Fibroblast of skin of left quadriceps (primary cell): ENCODE measurements around the gene PLEKHA1.

Experiments
- DNase-seq, 2 experiments: peaks; one replicate each; pipeline ENCODE4 v3.0.0-alpha.2; 2013; ENCODE audit warnings: low read depth in 2 of 2

PLEKHA1 gene

DNA sequence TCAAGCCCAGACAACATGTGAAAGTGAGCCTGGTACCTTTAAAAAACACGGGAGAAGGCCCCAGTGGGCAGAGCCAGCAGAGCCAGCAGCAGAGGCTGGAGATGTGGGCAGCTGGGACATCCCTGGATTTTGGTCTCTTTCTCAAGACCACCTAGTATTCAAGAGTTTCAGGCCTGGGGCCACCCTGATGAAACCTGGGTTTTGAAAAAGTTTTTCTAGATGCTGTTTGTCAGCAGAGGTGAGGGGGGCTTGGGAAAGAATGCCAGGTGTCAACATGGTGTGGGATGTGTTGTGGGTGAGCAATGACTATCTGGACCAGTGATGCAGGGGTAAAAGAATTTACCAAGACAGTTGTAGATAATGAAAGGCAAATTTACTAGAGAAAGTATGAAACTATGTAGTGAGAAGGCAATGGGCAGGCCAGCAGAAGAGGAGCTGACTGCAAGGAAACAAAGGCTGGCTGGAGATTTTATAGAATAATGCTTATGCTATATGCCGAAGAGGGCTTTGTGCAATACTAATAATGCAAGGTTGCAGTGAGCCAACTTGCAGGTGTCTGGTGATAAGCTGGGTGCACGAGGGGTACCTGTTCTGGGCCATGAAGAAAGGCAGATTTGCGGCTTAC, 28.1 kb upstream of the PLEKHA1 start:
- DNase-seq: no peak

DNA sequence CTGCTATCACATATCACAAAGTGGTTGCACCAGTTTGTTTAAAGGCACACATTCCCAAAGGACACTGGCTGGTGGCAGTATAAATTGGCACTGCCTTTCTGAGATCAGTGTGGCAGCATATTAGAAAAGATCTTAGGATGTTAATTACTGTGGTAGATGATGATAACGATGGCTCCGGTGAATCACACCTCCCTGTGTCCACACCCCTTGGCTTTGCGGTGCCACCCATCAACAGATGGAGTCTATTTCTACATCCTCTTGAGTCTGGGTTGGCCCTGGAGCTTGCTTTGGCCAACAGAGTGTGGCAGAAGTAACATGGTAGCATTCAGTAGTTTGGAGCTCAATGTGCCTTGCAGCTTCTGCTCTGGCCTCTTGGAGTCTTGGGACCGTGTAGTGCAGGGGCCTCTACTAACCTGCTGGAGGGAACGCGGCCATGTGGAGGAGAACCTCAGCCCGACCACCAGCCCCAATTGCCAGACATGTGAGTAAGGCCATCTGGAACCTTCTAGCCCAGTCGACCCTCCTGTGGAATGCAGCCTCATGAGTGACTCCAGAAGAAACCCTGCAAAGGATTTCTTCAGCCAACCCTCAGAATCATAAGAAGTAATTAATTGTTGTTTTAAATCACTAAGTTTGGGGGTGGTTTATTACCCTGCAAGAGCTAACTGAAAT, 27.2 kb upstream of the PLEKHA1 start:
- no peak for DNase-seq

GRCh38 chr10:122348512-122348911, 26.0 kb upstream of the PLEKHA1 start:
- DNase-seq: no peak

DNA sequence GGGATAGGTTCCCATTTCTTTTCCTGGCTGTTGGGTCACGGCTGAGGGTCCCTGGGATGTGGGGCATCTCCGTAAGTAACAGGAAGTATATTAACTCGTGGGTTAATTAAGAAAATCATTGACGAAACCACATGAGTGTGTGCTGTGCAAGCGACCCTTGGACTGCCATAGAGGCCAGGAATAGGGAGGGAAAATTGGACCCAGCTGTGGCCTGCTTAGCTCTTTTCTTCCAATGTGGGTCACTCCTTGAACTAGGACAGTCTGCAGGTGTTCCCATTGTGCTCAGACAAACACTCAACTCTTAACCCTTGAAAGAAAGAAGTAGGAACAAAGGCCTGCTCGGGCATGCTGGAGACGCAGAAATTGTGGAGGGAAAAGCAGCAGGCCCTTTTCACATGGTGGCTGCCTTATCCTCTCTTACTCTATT, 25.6 kb upstream of the PLEKHA1 start:
- DNase-seq: no peak

- no peak for DNase-seq
Observed at GRCh38 chr10:122349758-122350369, 24.6 kb upstream of the PLEKHA1 start.

GRCh38 chr10:122350893-122351292, 23.6 kb upstream of the PLEKHA1 start:
- no peak for DNase-seq

DNA sequence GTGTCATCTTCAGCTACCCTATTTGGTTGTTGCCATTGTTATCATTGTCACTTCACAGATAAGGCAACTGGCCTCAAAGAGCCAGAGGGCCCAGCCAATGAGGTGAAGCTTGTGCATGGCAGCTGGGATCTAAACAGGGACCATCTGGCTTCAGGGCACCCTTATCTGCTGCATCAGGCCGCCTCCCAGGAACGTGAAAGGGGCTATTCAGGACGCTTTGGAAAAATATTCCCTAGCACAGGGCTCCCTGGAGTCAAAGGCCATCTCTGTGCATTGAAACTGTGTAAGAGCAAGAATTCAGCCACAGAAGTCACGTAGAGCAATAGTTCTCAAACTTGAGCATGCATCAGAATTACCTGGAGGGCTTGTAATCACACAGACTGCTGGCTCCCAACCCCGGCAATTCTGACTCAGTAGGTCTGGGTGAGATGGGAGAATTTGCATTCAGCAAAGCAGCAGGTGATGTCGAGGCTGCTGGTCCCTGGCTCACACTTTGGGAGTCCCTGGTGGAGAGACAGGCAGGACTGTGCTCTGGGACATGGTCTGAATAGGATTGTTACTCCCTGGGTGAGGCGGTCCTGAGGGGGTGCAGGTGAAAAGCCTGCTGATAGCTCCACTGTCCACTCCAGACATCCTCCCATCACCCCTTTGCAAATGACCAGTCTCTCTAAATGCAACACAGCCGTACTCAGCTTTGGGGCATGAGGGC, 21.5 kb upstream of the PLEKHA1 start:
- DNase-seq: no peak

DNA sequence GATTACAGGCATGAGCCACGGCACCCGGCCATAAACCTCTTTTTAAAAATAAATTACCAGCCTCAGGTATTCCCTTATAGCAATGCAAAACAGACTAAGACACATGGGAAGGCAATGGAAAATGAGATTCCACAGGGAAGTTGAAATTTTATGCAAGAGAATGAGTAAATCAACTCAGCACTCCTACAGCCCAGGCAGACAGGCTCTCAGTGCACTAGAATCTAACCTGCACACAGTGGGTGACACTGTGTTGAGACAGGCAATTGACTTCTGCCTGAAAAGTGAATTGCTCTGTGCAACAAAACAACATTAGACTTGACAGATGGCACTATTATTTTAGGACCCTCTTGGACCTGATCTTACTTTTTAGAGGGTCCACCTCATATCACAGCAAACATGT, 20.1 kb upstream of the PLEKHA1 start:
- DNase-seq: no peak

DNA sequence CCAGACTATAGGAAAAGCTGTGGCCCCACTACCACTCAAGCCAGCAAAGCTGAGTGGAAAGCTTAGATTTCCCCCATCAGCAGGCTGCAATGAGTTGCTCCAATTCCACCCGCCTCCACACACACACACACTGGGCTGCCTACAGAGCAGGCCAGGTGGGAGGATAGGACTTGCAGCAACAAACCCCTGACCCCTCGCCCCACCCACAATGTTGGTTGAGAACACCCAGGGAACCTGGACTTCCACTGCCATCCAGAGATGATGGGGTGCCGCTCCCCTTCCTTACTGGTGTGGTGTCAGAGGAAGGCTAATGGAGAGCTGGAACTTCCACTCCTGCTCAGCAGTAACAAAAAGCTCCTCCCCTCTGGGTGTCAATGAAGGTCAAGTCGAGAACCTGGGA, 16.8 kb upstream of the PLEKHA1 start:
- no peak for DNase-seq

DNA sequence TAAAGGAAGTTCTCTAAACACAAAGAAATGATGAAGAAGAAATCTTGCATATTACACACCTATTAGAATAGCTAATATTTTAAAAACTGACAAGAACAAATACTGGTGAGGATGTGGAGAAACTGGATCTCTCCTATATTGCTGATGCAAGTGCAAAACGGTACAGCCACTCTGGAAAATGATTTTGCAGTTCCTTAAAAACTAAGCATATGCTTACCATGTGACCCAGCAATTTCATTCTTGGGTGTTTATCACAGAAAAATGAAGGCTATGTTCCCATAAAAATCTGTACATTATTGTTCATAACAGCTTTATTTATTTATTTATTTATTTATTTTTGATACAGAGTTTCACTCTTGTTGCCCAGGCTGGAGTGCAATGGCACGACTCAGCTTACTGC, 14.9 kb upstream of the PLEKHA1 start:
- no peak for DNase-seq

DNA sequence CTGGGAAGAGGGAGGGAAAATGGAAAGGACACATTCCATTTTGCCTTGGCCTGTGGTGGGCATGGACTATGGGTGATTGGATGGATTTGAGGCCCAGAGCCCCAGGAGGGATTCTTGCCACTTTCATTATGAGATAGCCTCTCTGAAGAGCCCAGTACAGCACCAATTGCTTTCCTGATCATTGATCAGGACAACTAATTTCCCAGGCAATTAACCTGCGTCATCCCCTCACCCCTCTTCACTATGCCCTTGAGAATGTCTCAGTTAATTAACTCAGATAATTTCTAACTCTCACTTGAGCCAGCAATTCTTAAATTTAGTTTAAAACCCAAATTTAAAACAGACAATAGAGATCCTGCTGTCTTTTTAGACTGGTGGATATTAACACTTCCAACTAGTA, 13.5 kb upstream of the PLEKHA1 start:
- no peak for DNase-seq

- no peak for DNase-seq
Observed at GRCh38 chr10:122362031-122362592, 12.4 kb upstream of the PLEKHA1 start.

GRCh38 chr10:122362621-122363020, 11.9 kb upstream of the PLEKHA1 start:
- DNase-seq: no peak

DNA sequence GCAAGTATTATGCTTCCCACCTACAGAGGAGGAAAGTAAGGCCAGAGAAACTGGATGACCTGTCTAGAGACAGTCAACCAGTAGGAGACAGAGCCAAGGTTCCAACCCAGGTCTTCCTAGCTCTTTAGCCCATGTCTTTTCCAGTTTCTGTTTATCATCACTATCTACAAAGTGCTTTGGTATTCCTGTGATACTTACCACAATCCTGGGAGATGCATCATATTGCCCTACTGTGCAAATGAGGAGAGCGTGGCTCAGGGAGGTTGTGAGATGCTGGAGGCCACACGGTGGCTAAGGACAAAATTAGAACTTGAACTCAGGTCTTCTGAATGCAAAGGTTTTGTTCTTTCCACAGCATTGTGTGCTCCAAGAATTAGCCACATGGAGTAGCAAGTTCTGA, 11.2 kb upstream of the PLEKHA1 start:
- DNase-seq: no peak

DNA sequence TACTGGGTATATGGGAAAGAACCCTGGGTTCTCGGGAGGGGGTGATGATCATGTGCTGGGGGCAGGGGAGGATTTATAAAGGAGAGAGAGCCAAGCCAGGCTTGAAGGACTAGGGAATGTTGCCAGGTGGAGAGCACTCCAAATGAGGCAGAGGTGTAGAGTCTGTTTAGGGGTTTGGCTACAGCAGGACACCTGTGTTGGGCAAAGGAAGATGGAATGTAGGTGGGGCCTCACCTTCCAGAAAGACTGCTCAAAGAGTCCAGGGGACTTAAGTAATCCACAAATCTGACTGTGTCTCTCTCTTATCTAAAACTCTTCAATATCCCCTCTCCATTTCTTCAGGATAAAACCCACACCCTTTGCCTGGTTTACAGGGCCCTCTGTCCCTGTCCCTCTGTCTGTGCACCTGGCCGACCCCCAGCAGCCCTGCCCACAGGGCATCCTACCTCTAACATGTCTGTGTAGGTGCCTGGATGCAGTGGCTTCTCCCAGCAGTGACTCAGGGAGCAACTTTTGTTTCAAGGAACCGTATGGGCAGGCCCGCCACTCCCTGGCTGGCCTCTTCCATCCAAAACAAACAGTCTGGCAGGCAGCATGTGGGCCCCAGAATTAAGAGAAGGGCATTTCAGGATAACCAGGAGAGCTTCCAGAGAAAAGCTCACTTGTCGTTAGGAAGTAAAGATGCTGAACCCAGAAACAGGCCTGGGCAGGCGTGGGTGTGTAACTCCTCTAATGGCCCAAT, 10.6 kb upstream of the PLEKHA1 start:
- no peak for DNase-seq

DNA sequence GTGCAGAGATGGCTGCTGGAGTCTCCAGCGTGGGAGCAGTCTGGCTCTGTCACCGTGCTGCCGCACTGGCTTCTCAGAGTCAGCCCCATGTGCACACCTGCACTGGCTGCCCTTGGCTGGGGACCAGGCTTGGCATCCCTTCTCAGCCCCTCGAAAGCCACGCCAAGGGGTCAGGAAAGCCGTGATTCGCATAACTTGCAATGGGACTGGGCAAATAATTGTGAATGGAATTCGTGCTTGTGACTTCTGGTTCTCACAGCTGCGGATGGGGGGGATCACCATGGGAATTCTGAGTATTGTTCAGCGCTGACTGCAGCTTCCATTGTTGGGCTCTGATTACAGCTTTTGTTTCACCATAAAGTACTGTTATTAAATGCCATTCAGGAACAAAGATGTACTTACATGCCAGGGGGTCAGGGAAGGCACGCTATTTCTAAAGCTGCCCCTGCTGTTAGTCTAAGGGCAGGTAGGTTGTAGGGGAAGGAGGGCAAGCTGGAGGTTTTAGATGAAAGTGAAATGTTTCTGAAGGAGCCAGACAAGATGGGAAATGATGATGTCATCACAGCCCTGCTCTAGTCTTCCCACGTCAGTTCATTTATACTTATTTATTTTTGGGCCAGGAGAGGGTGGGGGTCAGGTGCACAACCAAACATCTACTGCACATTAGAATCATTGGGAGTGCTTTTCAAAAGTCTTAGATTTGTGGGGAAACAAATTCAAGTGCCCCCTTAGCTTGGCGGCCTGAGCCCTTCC, 5.8 kb upstream of the PLEKHA1 start:
- DNase-seq: no peak

DNA sequence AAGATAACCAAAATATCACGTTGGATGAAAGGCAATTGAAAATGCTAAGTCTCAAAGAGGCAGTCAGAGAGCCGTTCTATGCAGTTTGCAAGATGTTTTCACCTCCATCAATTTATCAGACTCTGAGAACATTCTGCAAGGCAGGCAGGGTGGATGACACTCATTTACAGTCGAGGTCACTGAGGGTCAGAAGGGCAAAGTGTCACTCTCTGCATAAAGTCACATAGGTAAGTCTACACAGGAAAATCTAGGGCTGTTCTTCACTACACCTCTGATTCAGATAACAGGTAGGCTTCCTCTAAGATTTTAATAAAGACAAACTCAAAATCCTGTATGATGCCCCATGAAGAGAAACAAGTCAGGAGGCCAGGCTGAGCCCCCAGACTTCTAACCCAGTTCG, 1.4 kb upstream of the PLEKHA1 start:
- DNase-seq: no peak

GRCh38 chr10:122373721-122374120, 787 bp upstream of the PLEKHA1 start:
- DNase-seq: no peak

DNA sequence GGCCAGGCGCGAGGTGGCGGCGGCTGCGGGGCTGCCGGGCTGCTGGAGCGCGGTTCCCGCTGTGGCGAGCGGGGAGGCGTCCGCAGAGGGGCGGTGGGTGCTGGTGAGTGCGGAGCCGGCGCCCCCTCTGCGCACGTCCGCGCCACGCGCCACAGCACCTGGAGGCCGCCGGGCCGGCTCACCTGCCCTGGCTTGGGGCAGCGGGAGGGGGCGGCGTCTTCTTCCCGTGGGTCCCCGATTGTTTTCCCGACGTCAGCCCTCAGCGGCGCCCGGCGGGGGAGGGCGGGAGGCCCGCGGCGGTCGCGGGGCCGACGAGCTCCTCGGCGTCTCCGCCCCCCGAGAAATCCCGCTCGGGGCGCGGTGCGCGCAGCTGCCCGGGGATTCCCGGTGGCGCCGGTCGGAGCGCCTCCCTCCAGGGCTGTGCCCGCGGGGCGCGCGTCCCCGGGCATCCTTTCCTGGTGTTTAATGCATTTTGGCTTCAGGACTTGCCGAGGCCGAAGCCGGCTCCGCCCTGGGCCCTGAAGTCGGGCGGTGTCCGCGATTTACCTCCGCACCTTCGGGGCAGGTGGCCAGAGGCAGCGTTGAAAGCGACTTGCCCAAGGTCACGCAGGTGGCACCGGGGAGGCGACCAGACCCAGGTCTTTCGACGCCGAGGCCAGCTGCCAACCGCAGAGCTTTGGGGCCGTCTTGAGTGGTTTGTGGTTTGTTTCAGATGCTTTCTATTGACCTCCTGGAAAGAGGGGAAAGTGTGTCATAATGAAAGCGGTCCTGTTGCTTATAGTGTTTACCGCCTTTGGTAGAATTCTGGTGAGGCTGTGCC, 561 bp downstream of the PLEKHA1 start:
- no peak for DNase-seq

- DNase-seq: no peak
Observed at GRCh38 chr10:122375679-122376160, 1.2 kb downstream of the PLEKHA1 start.
